Caco-2 (cell line): Measurements from ENCODE around the gene DTX3. TPM values are rescaled to one million over a fixed set of nuclear protein-coding genes. Genes with fewer than 3 reads are reported as not detected.
"Not testable (repeated sequence)": the region's sequence is repeated elsewhere in the genome, so short reads cannot be mapped to it uniquely, and the experiment has no call there.

Experiments used
- BruUV-seq: library from RNA; stranded (reverse); fragments of 400-500 nt; replicated peaks from 2 replicates; lab custom pipeline; 2021; lab: Mats Ljungman, UMichigan
- CTCF ChIA-PET: fragments of 300-600 bp; sonication (Branson Sonifier 250); formaldehyde crosslinking; loops from one replicate; lab custom pipeline; 2022; ENCODE audit warnings: antibody characterized with exemption; lab: Charles Lee
- POLR2A ChIA-PET: fragments of 300-600 bp; sonication (Branson Sonifier 250); formaldehyde crosslinking; loops from one replicate; lab custom pipeline; 2022; ENCODE audit warnings: antibody characterized with exemption; lab: Charles Lee
- DNase-seq, 2 experiments: peaks; one replicate each; pipeline versions ENCODE4 v3.0.0 to v3.0.0-alpha.2; 2020 to 2022
- H3K27me3 ChIP-seq: replicated peaks from 2 replicates; pipeline ENCODE4 v1.6.0; 2011; ENCODE audit warnings: low read length; ENCODE audit not compliant: control insufficient read depth, insufficient read depth
- H3K36me3 ChIP-seq: 2 replicates; pipeline ENCODE4 v1.5.1; 2011; ENCODE audit warnings: low read length; ENCODE audit not compliant: control insufficient read depth, insufficient read depth
- H3K4me1 ChIP-seq: fragments of 250-450 bp; sonication (Bioruptor Pico); 2 replicates; pipeline ENCODE4 v1.5.1; 2020; ENCODE audit warnings: mild to moderate bottlenecking
- H3K4me3 ChIP-seq: 2 replicates; pipeline ENCODE4 v1.5.1; 2011; ENCODE audit warnings: low read depth, mild to moderate bottlenecking, control low read depth, low read length
- H3K9me3 ChIP-seq: fragments of 250-450 bp; sonication (Bioruptor Pico); 2 replicates; pipeline ENCODE4 v1.5.1; 2020; ENCODE audit warnings: mild to moderate bottlenecking, moderate library complexity
- H3K27ac Mint-ChIP-seq: one replicate; pipeline ENCODE4 v1.8.0; 2022; ENCODE audit warnings: mixed read lengths; ENCODE audit not compliant: unreplicated experiment
- H3K27me3 Mint-ChIP-seq: one replicate; pipeline ENCODE4 v1.8.0; 2022; ENCODE audit warnings: mixed read lengths; ENCODE audit not compliant: insufficient read depth, unreplicated experiment
- H3K36me3 Mint-ChIP-seq: one replicate; pipeline ENCODE4 v1.8.0; 2022; ENCODE audit warnings: mild to moderate bottlenecking, mixed read lengths; ENCODE audit not compliant: insufficient read depth, unreplicated experiment
- H3K4me1 Mint-ChIP-seq: one replicate; pipeline ENCODE4 v1.8.0; 2022; ENCODE audit warnings: low read depth, mixed read lengths; ENCODE audit not compliant: unreplicated experiment
- H3K4me3 Mint-ChIP-seq: one replicate; pipeline ENCODE4 v1.8.0; 2022; ENCODE audit warnings: mild to moderate bottlenecking, moderate library complexity, mixed read lengths; ENCODE audit not compliant: unreplicated experiment
- H3K9me3 Mint-ChIP-seq: one replicate; pipeline ENCODE4 v1.8.0; 2022; ENCODE audit warnings: mixed read lengths; ENCODE audit not compliant: unreplicated experiment
- CTCF ChIP-seq, 2 experiments: fragments of 200-600 bp in 1 of 2; IDR thresholded peaks; 1 replicate in 1 of 2; 2 replicates in 1 of 2; pipeline versions ENCODE4 v1.5.1 to v1.8.0; 2011 to 2022; ENCODE audit warnings: antibody characterized with exemption in 1 of 2, control low read depth in 1 of 2, inconsistent platforms in 1 of 2, low read depth in 1 of 2, low read length in 1 of 2, mild to moderate bottlenecking in 1 of 2, moderate library complexity in 1 of 2; ENCODE audit not compliant: insufficient read depth in 1 of 2, severe bottlenecking in 1 of 2, unreplicated experiment in 1 of 2
- intact Hi-C: fragments of 100-400 bp; cut with micrococcal nuclease; formaldehyde crosslinking; loops from one replicate; pipeline ENCODE4 v1.10.0; 2022; ENCODE audit not compliant: unreplicated experiment
- total RNA-seq: library from RNA; stranded (reverse); gene quantifications from 2 replicates; pipeline ENCODE4 v1.2.3, GENCODE V29; 2022

DTX3 gene
- total RNA-seq, 1 experiment from 2014 or later, result 20.4 TPM

GRCh38 chr12:57616383-57617101 lies 11.9 kb downstream of the DTX3 start:
- peaks cover 7% of the 10 kb centered on the region for H3K27me3 Mint-ChIP-seq
- no peak overlapping the region for H3K27ac Mint-ChIP-seq
- H3K4me1 Mint-ChIP-seq, result no peaks in the 10 kb centered on the region
- H3K9me3 Mint-ChIP-seq, result no peaks in the 10 kb centered on the region
- Histone ChIP-seq H3K4me1 (no peaks in the 10 kb centered on the region; the same call in 1 of the 2 replicates), H3K9me3 (no peaks in the 10 kb centered on the region), H3K36me3 (no peaks in the 10 kb centered on the region), H3K27me3 (peaks cover 4% of the 10 kb centered on the region), H3K4me3 (no peak overlapping the region)
- intact Hi-C loops, result no loop called here
- ChIA-PET POLR2A (no interaction called here), CTCF (interaction anchor here (1.9 kb wide), 1 partner anchor 33 kb away, joined by 4 read pairs; no protein-coding TSS in a partner anchor)
- no peaks in the 10 kb centered on the region for H3K36me3 Mint-ChIP-seq
- no TSS peak for BruUV-seq
- no peak for DNase-seq
- no peak for TF ChIP-seq CTCF (IDR thresholded peaks at IDR 0.05; ENCODE audit: insufficient read depth in 1 of 2, low read depth in 1 of 2, low read length in 1 of 2, severe bottlenecking in 1 of 2, unreplicated experiment in 1 of 2)
- no peak overlapping the region for H3K4me3 Mint-ChIP-seq

- Mint-ChIP-seq H3K4me3 (no peak overlapping the region), H3K9me3 (no peaks in the 10 kb centered on the region), H3K4me1 (peaks cover 7% of the 10 kb centered on the region), H3K27me3 (peaks cover 13% of the 10 kb centered on the region), H3K27ac (no peak overlapping the region), H3K36me3 (no peaks in the 10 kb centered on the region)
- Histone ChIP-seq H3K36me3 (no peaks in the 10 kb centered on the region), H3K27me3 (peaks cover 4% of the 10 kb centered on the region), H3K9me3 (no peaks in the 10 kb centered on the region), H3K4me1 (no peaks in the 10 kb centered on the region; the same call in 1 of the 2 replicates), H3K4me3 (no peak overlapping the region)
- CTCF ChIA-PET, result no interaction called here
- DNase-seq, result no peak
- intact Hi-C loops, result no loop called here
- POLR2A ChIA-PET, result no interaction called here
- no peak for TF ChIP-seq CTCF (IDR thresholded peaks at IDR 0.05; ENCODE audit: insufficient read depth in 1 of 2, low read depth in 1 of 2, low read length in 1 of 2, severe bottlenecking in 1 of 2, unreplicated experiment in 1 of 2)
- BruUV-seq, result no TSS peak
Measured at GRCh38 chr12:57617942-57618341, 13.3 kb downstream of the DTX3 start.

GRCh38 chr12:57618431-57618830 lies 13.8 kb downstream of the DTX3 start:
- POLR2A ChIA-PET, H3K4me1 Mint-ChIP-seq: not testable (repeated sequence)

More at GRCh38 chr12:57618431-57618830, 13.8 kb downstream of the DTX3 start:
- H3K36me3 ChIP-seq, H3K4me3 Mint-ChIP-seq, H3K27ac Mint-ChIP-seq, intact Hi-C loops, DNase-seq, H3K4me1 ChIP-seq, H3K4me3 ChIP-seq, H3K36me3 Mint-ChIP-seq, BruUV-seq, H3K9me3 ChIP-seq, H3K27me3 ChIP-seq, CTCF ChIA-PET, H3K9me3 Mint-ChIP-seq: not testable (repeated sequence)
- peaks cover 17% of the 10 kb centered on the region for H3K27me3 Mint-ChIP-seq
